HepG2 (cell line): ENCODE data around the gene SRSF6. TPM values are rescaled to one million over a fixed set of nuclear protein-coding genes. Genes with fewer than 3 reads are reported as not detected.

Experiments
- AHR ChIP-seq: IDR thresholded peaks from 2 replicates; pipeline ENCODE4 v1.6.1; 2018; ENCODE audit warnings: missing genetic modification reagents, missing compliant biosample characterization
- ARHGAP35 ChIP-seq: sonication (generic); formaldehyde crosslinking; IDR thresholded peaks from 2 replicates; pipeline ENCODE4 v1.9.0; 2022; ENCODE audit warnings: mild to moderate bottlenecking, inconsistent platforms, moderate library complexity, missing genetic modification reagents, borderline replicate concordance
- FIP1L1 ChIP-seq: fragments of 200-400 bp; formaldehyde crosslinking; IDR thresholded peaks from 2 replicates; pipeline ENCODE4 v1.6.1; 2018; ENCODE audit warnings: low read depth, mild to moderate bottlenecking, low read length, moderate library complexity, borderline replicate concordance; ENCODE audit not compliant: insufficient read depth
- GATA4 ChIP-seq: sonication (generic); IDR thresholded peaks from 2 replicates; pipeline ENCODE4 v1.6.1; 2016; ENCODE audit warnings: antibody characterized with exemption, low read depth, borderline replicate concordance
- MXD1 ChIP-seq: sonication (generic); formaldehyde crosslinking; IDR thresholded peaks from 2 replicates; pipeline ENCODE4 v1.4.0; 2020; ENCODE audit warnings: mild to moderate bottlenecking, missing genetic modification reagents
- NAIF1 ChIP-seq: sonication (generic); formaldehyde crosslinking; IDR thresholded peaks from 2 replicates; pipeline ENCODE4 v1.5.0; 2020; ENCODE audit warnings: mild to moderate bottlenecking, missing genetic modification reagents, borderline replicate concordance
- NFYC ChIP-seq: IDR thresholded peaks from 2 replicates; pipeline ENCODE4 v1.6.1; 2016; ENCODE audit warnings: missing genetic modification reagents, missing compliant biosample characterization
- REL ChIP-seq: sonication (generic); formaldehyde crosslinking; conservative IDR thresholded peaks from 2 replicates; pipeline ENCODE4 v1.8.0; 2022; ENCODE audit warnings: mild to moderate bottlenecking, missing genetic modification reagents, moderate library complexity
- SMARCC2 ChIP-seq: fragments of 450-650 bp; IDR thresholded peaks from 2 replicates; pipeline ENCODE4 v1.6.1; 2017; ENCODE audit warnings: antibody characterized with exemption, mild to moderate bottlenecking
- SP1 ChIP-seq, 2 experiments: fragments of 450-650 bp in 1 of 2; sonication (generic) in 1 of 2; formaldehyde crosslinking in 1 of 2; IDR thresholded peaks; 2 replicates each; pipeline versions ENCODE4 v1.4.0 to v1.6.1; 2016 to 2020; ENCODE audit warnings: missing genetic modification reagents in 1 of 2
- TEAD3 ChIP-seq: optimal IDR thresholded peaks from 2 replicates; pipeline ENCODE3; 2016; ENCODE audit warnings: borderline replicate concordance
- ZEB1 ChIP-seq: IDR thresholded peaks from 2 replicates; pipeline ENCODE4 v1.6.1; 2012; ENCODE audit warnings: mild to moderate bottlenecking, low read depth, inconsistent platforms; ENCODE audit not compliant: insufficient replicate concordance
- ZNF232 ChIP-seq: sonication (generic); formaldehyde crosslinking; IDR thresholded peaks from 2 replicates; pipeline ENCODE4 v1.4.0; 2020; ENCODE audit warnings: missing genetic modification reagents, borderline replicate concordance
- ZNF335 ChIP-seq: sonication (generic); formaldehyde crosslinking; IDR thresholded peaks from 2 replicates; pipeline ENCODE4 v1.4.0; 2020; ENCODE audit warnings: missing genetic modification reagents
- ZNF441 ChIP-seq: sonication (generic); formaldehyde crosslinking; IDR thresholded peaks from 2 replicates; pipeline ENCODE4 v1.7.0; 2021; ENCODE audit warnings: missing genetic modification reagents, borderline replicate concordance
- ZNF550 ChIP-seq: sonication (generic); formaldehyde crosslinking; IDR thresholded peaks from 2 replicates; pipeline ENCODE4 v1.4.0; 2020; ENCODE audit warnings: mild to moderate bottlenecking, missing genetic modification reagents, borderline replicate concordance
- ZNF720 ChIP-seq: sonication (generic); formaldehyde crosslinking; IDR thresholded peaks from 2 replicates; pipeline ENCODE4 v1.4.0; 2020; ENCODE audit warnings: missing genetic modification reagents
- ZNF780A ChIP-seq: sonication (generic); formaldehyde crosslinking; IDR thresholded peaks from 2 replicates; pipeline ENCODE4 v1.8.0; 2022; ENCODE audit warnings: mild to moderate bottlenecking, missing genetic modification reagents, moderate library complexity
- polyA plus RNA-seq, 8 experiments: library from polyadenylated mRNA; depleted of rRNA in 3 of 8; stranded (reverse) in 7 of 8; unstranded in 1 of 8; fragments of >200 nt; fragmentation: Illumina TruSeq in 4 of 8; extraction: Trizol in 4 of 8; gene quantifications; 2 replicates each; pipeline versions ENCODE4 v1.2.1 to v1.2.3, GENCODE V29; 2011 to 2016; ENCODE audit warnings: low read depth in 4 of 8, missing spikeins in 1 of 8, mixed read lengths in 1 of 8; ENCODE audit not compliant: insufficient read depth in 1 of 8
- total RNA-seq, 5 experiments: library from RNA; depleted of rRNA; stranded (reverse); fragments of >200 nt; fragmentation: Illumina TruSeq; extraction: Trizol; gene quantifications; 2 replicates each; pipeline ENCODE4 v1.2.3, GENCODE V29; 2016; ENCODE audit warnings: low read depth in 1 of 5
- TF ChIP-seq, protein P1 (sequence below): sonication (generic); formaldehyde crosslinking; conservative IDR thresholded peaks from 2 replicates; pipeline ENCODE4 v1.4.0; 2020; ENCODE audit warnings: missing genetic modification reagents
- TF ChIP-seq, protein P2 (sequence below): IDR thresholded peaks from 2 replicates; pipeline ENCODE4 v1.6.1; 2016; ENCODE audit warnings: missing biosample characterization, missing genetic modification reagents, low read depth
- TF ChIP-seq, protein P3 (sequence below): sonication (generic); formaldehyde crosslinking; IDR thresholded peaks from 2 replicates; pipeline ENCODE4 v1.9.0; 2022; ENCODE audit warnings: missing genetic modification reagents, mild to moderate bottlenecking, borderline replicate concordance

Gene SRSF6
- total and polyA plus RNA-seq, 2 of the 13 experiments (the other 11 are each of a cell fraction or from before 2014, with no cell fraction given): 156 to 194 TPM

GRCh38 chr20:43459022-43459942 lies 1.6 kb downstream of the SRSF6 start (continued):
- TF ChIP-seq NAIF1 (CRISPR knock-in tag) (no peak), ZNF232 (CRISPR knock-in tag) (no peak), SMARCC2 (no peak), AHR (CRISPR knock-in tag) (peak; percentile 83; the same call in 1 of the 2 replicates), ZNF720 (CRISPR knock-in tag) (no peak), GATA4 (no peak), FIP1L1 (no peak), SP1 (IDR thresholded peaks at IDR 0.05) (no peak), SP1 (CRISPR knock-in tag; IDR thresholded peaks at IDR 0.05) (no peak), REL (CRISPR knock-in tag) (no peak), ZNF335 (no peak), ZNF550 (CRISPR knock-in tag) (no peak), NFYC (peak; percentile 23; the same call in 1 of the 2 replicates), TEAD3 (CRISPR knock-in tag) (peak; percentile 73), ZEB1 (no peak), ZNF441 (CRISPR knock-in tag) (no peak), MXD1 (no peak), ZNF780A (CRISPR knock-in tag) (0 out of 2 replicates have a peak, but pooled peaks have one; percentile 30), ARHGAP35 (CRISPR knock-in tag) (no peak)
- TF ChIP-seq, protein P1, sequence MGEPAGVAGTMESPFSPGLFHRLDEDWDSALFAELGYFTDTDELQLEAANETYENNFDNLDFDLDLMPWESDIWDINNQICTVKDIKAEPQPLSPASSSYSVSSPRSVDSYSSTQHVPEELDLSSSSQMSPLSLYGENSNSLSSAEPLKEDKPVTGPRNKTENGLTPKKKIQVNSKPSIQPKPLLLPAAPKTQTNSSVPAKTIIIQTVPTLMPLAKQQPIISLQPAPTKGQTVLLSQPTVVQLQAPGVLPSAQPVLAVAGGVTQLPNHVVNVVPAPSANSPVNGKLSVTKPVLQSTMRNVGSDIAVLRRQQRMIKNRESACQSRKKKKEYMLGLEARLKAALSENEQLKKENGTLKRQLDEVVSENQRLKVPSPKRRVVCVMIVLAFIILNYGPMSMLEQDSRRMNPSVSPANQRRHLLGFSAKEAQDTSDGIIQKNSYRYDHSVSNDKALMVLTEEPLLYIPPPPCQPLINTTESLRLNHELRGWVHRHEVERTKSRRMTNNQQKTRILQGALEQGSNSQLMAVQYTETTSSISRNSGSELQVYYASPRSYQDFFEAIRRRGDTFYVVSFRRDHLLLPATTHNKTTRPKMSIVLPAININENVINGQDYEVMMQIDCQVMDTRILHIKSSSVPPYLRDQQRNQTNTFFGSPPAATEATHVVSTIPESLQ (CRISPR knock-in tag): no peak
- TF ChIP-seq, protein P2, sequence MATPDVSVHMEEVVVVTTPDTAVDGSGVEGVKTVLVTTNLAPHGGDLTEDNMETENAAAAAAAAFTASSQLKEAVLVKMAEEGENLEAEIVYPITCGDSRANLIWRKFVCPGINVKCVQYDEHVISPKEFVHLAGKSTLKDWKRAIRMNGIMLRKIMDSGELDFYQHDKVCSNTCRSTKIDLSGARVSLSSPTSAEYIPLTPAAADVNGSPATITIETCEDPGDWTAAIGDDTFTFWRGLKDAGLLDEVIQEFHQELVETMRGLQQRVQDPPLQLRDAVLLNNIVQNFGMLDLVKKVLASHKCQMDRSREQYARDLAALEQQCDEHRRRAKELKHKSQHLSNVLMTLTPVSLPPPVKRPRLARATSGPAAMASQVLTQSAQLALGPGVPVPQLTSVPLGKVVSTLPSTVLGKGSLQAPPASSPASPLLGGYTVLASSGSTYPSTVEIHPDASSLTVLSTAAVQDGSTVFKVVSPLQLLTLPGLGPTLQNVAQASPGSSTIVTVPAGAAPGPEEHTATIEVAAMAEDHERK (CRISPR knock-in tag): 0 out of 2 replicates have a peak, but pooled peaks have one; percentile 16
- TF ChIP-seq, protein P3, sequence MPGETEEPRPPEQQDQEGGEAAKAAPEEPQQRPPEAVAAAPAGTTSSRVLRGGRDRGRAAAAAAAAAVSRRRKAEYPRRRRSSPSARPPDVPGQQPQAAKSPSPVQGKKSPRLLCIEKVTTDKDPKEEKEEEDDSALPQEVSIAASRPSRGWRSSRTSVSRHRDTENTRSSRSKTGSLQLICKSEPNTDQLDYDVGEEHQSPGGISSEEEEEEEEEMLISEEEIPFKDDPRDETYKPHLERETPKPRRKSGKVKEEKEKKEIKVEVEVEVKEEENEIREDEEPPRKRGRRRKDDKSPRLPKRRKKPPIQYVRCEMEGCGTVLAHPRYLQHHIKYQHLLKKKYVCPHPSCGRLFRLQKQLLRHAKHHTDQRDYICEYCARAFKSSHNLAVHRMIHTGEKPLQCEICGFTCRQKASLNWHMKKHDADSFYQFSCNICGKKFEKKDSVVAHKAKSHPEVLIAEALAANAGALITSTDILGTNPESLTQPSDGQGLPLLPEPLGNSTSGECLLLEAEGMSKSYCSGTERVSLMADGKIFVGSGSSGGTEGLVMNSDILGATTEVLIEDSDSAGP (CRISPR knock-in tag): no peak
